Neural cell (in vitro differentiated cells): ENCODE results near the gene GSC. TPM values are rescaled to one million over a fixed set of nuclear protein-coding genes. Genes with fewer than 3 reads are reported as not detected.

ENCODE experiments used
- H2AFZ ChIP-seq: fragments of 200-600, 300-800 bp; sonication (generic), shearing (Covaris generic); 2 replicates; pipeline ENCODE4 v1.6.0; 2014; ENCODE audit warnings: low read depth, mild to moderate bottlenecking, antibody characterized with exemption, low read length, moderate library complexity
- H3F3A ChIP-seq: fragments of 200-600 bp; shearing (Covaris generic); 2 replicates; pipeline ENCODE4 v1.6.1; 2016; ENCODE audit warnings: mild to moderate bottlenecking, moderate library complexity, mixed read lengths, antibody characterized with exemption, low read length; ENCODE audit not compliant: insufficient read depth, poor library complexity, severe bottlenecking
- H3K27ac ChIP-seq: fragments of 200-600, 300-800 bp; sonication (generic), shearing (Covaris generic); 2 replicates; pipeline ENCODE4 v1.5.1; 2014; ENCODE audit warnings: mild to moderate bottlenecking, low read length, moderate library complexity
- H3K27me3 ChIP-seq: fragments of 300-800, 200-600 bp; sonication (generic), shearing (Covaris generic); 2 replicates; pipeline ENCODE4 v1.6.0; 2014; ENCODE audit warnings: mild to moderate bottlenecking, low read depth, low read length, moderate library complexity; ENCODE audit not compliant: insufficient read depth
- H3K36me3 ChIP-seq: fragments of 300-800, 200-600 bp; sonication (generic), shearing (Covaris generic); 2 replicates; pipeline ENCODE4 v1.5.1; 2014; ENCODE audit warnings: mild to moderate bottlenecking, antibody characterized with exemption, low read length, moderate library complexity; ENCODE audit not compliant: insufficient read depth
- H3K4me2 ChIP-seq: fragments of 300-800, 200-600 bp; sonication (generic), shearing (Covaris generic); 2 replicates; pipeline ENCODE4 v1.6.0; 2014; ENCODE audit warnings: mild to moderate bottlenecking, low read length
- H3K4me3 ChIP-seq: fragments of 300-800, 200-600 bp; sonication (generic), shearing (Covaris generic); 2 replicates; pipeline ENCODE4 v1.5.1; 2014; ENCODE audit warnings: mild to moderate bottlenecking, low read length, moderate library complexity
- H3K79me2 ChIP-seq: fragments of 200-600 bp; shearing (Covaris generic); replicated peaks from 2 replicates; pipeline ENCODE4 v1.6.0; 2014; ENCODE audit warnings: mild to moderate bottlenecking, low read length, moderate library complexity; ENCODE audit not compliant: insufficient read depth
- H3K9ac ChIP-seq: fragments of 300-800, 200-600 bp; sonication (generic), shearing (Covaris generic); 2 replicates; pipeline ENCODE4 v1.6.1; 2016; ENCODE audit warnings: mild to moderate bottlenecking, low read length, mixed read lengths
- H3K9me2 ChIP-seq: fragments of 200-600 bp; shearing (Covaris generic); 2 replicates; pipeline ENCODE4 v1.6.1; 2016; ENCODE audit warnings: mild to moderate bottlenecking, low read length, mixed read lengths; ENCODE audit not compliant: insufficient read depth
- H3K9me3 ChIP-seq: fragments of 200-600, 300-800 bp; sonication (generic), shearing (Covaris generic); 2 replicates; pipeline ENCODE4 v1.6.1; 2016; ENCODE audit warnings: mild to moderate bottlenecking, mixed run types, low read length, moderate library complexity, mixed read lengths
- H4K20me1 ChIP-seq: fragments of 200-600 bp; shearing (Covaris generic); 2 replicates; pipeline ENCODE4 v1.6.1; 2016; ENCODE audit warnings: mild to moderate bottlenecking, mixed run types; ENCODE audit not compliant: insufficient read depth
- CTCF ChIP-seq: fragments of 450-650 bp; IDR thresholded peaks from 2 replicates; pipeline ENCODE4 v1.5.1; 2014; ENCODE audit warnings: antibody characterized with exemption, mild to moderate bottlenecking, moderate library complexity; ENCODE audit not compliant: poor library complexity, severe bottlenecking
- EP300 ChIP-seq: fragments of 450-650 bp; conservative IDR thresholded peaks from 2 replicates; pipeline ENCODE4 v1.6.1; 2014; ENCODE audit warnings: antibody characterized with exemption, mild to moderate bottlenecking, moderate library complexity; ENCODE audit not compliant: poor library complexity, severe bottlenecking
- EZH2 ChIP-seq: fragments of 200-600, 300-800 bp; shearing (Covaris generic), sonication (generic); IDR thresholded peaks from 2 replicates; pipeline ENCODE4 v1.6.1; 2014; ENCODE audit warnings: antibody characterized with exemption, low read length, borderline replicate concordance, mild to moderate bottlenecking; ENCODE audit not compliant: insufficient read depth, poor library complexity, severe bottlenecking
- MXI1 ChIP-seq: fragments of 450-650 bp; conservative IDR thresholded peaks from 2 replicates; pipeline ENCODE4 v1.6.1; 2014; ENCODE audit warnings: antibody characterized with exemption, mild to moderate bottlenecking; ENCODE audit not compliant: poor library complexity, severe bottlenecking
- POLR2AphosphoS5 ChIP-seq: IDR thresholded peaks from 2 replicates; pipeline ENCODE4 v1.6.1; 2012
- RAD21 ChIP-seq: fragments of 450-650 bp; conservative IDR thresholded peaks from 2 replicates; pipeline ENCODE4 v1.6.1; 2014; ENCODE audit warnings: antibody characterized with exemption, mild to moderate bottlenecking, moderate library complexity
- REST ChIP-seq: IDR thresholded peaks from 2 replicates; pipeline ENCODE4 v1.6.1; 2012; ENCODE audit warnings: borderline replicate concordance
- SMC3 ChIP-seq: fragments of 450-650 bp; conservative IDR thresholded peaks from 2 replicates; pipeline ENCODE4 v1.6.1; 2014; ENCODE audit warnings: antibody characterized with exemption, mild to moderate bottlenecking, moderate library complexity; ENCODE audit not compliant: poor library complexity
- TAF1 ChIP-seq: IDR thresholded peaks from 2 replicates; pipeline ENCODE4 v1.6.1; 2012; ENCODE audit warnings: low read depth
- polyA plus RNA-seq: library from polyadenylated mRNA; depleted of rRNA; stranded (reverse); fragments of >200 nt; gene quantifications from 2 replicates; pipeline ENCODE4 v1.2.3, GENCODE V29; 2014

GSC gene
- polyA plus RNA-seq, 1 donor from 2014 or later, result 0.45 TPM

- H3K4me2 ChIP-seq, result no peak overlapping the region
- no peaks in the 10 kb centered on the region for H3K79me2 ChIP-seq
- no peak overlapping the region for H3K4me3 ChIP-seq
- H3K9ac ChIP-seq, result no peak overlapping the region
- no peaks in the 10 kb centered on the region for H3K9me2 ChIP-seq
- H3F3A ChIP-seq, result no peaks in the 10 kb centered on the region
- H3K27me3 ChIP-seq, result peaks cover 82% of the 10 kb centered on the region
- H3K9me3 ChIP-seq, result no peaks in the 10 kb centered on the region
- no peaks in the 10 kb centered on the region for H4K20me1 ChIP-seq
- H3K27ac ChIP-seq, result no peak overlapping the region
- no peak overlapping the region for H2AFZ ChIP-seq
- no peak for TF ChIP-seq EP300
- no peak for TF ChIP-seq SMC3
- no peak for TF ChIP-seq CTCF
- TF ChIP-seq RAD21, result no peak
- TF ChIP-seq MXI1, result no peak
- no peak for TF ChIP-seq EZH2
- TF ChIP-seq POLR2AphosphoS5, result no peak
- TF ChIP-seq TAF1, result no peak
- TF ChIP-seq REST, result no peak
- no peaks in the 10 kb centered on the region for H3K36me3 ChIP-seq
These were observed 2.5 kb downstream of the GSC start for GRCh38 chr14:94767321-94767878.

- Histone ChIP-seq H3K9me2 (no peaks in the 10 kb centered on the region), H3K9me3 (no peaks in the 10 kb centered on the region), H3K4me3 (no peak overlapping the region), H4K20me1 (no peaks in the 10 kb centered on the region), H2AFZ (no peak overlapping the region), H3K36me3 (no peaks in the 10 kb centered on the region), H3K79me2 (no peaks in the 10 kb centered on the region), H3K27ac (no peak overlapping the region), H3K27me3 (peaks cover 54% of the 10 kb centered on the region), H3K4me2 (no peak overlapping the region), H3K9ac (no peak overlapping the region), H3F3A (no peaks in the 10 kb centered on the region)
- no peak for TF ChIP-seq EP300
- TF ChIP-seq EZH2, result no peak
- TF ChIP-seq TAF1, result no peak
These were observed 5.3 kb downstream of the GSC start for GRCh38 chr14:94764573-94764972.
